ENCODE measurements around the gene SORD. TPM values are rescaled to one million over a fixed set of nuclear protein-coding genes. Genes with fewer than 3 reads are reported as not detected.
A peak's percentile ranks its signal among the peaks of the same experiment; 100 is the strongest.

SORD gene
- polyA plus RNA-seq, 1 donor = 61.1 TPM

DNA sequence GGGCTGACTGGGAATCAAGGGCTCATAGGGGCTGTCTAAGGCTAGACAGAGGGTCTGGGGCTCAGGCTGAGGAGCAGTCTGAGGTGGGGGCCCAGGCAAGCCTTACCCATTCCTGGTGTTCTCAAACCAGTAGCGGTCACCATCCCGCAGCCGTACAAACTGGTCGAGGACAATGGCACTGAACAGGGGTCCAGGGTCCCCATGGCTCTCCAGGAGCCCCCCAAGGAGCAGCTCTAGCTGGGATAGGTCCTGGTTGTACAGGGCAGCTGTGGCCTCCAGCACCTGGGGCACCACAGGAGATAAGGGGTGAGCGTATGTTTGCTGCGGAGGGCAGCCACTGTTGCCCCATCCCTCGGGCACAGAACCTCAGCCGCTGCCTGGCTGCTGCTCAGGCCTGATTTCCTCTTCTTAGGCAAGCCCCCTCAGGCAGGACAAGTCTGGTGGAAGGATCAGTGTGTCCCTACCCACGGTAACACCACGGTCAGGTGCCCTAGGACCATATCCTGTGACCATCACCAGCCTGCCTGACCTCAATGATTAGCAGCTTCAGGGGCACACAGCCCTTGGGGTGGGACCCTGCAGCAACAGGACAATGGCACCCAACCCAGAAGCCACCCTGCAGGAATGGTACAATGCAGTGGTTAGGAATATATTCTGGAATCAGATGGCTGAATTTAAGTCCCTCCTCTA lies 85.1 kb downstream of the SORD start:
- no peak overlapping the region for H3K4me3 ChIP-seq (ENCODE audit: low read length)
- H3K27ac ChIP-seq (ENCODE audit: low read length) = no peak overlapping the region
- H3K4me1 ChIP-seq (ENCODE audit: control insufficient read depth, insufficient read depth, low read length) = peaks cover 9% of the 10 kb centered on the region
- no peaks in the 10 kb centered on the region for H3K36me3 ChIP-seq (ENCODE audit: control insufficient read depth, insufficient read depth, low read length)
- H3K9me3 ChIP-seq (ENCODE audit: control insufficient read depth, low read depth, low read length) = peaks cover 8% of the 10 kb centered on the region
- H3K27me3 ChIP-seq (ENCODE audit: control insufficient read depth, insufficient read depth, low read length) = peaks cover 69% of the 10 kb centered on the region
- WGBS (ENCODE audit: insufficient coverage, low lambda C conversion rate) = no CpG with 5 or more reads among the region's 10 CpGs
- no peak for DNase-seq

DNA sequence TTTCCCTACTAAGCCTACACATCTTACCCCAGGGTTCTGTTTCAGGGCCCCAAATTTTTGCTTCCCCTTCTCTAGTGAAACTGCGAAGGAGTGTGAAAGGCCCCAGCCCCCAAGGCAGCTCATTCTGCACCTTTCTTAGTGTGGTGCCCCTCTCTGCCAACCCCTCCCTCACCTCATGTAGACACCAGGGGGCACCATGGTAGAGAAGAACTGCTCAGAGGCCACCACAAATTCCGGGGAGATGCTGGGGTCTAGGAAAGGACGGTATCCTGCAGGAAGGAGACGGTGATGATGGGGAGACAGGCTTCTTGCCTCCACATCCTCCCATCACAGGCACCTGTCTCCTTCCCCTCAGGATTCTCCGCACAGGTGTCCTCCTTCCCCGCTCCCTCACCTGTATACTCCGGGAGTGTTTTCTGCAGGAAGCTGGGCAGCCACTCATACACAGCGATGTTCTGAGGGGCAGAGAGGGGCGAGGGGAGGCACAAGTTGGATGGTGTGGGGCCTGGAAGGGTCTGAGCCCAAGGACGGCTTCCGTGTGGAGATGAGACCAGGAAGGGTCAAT lies 87.3 kb downstream of the SORD start:
- no peaks in the 10 kb centered on the region for H3K36me3 ChIP-seq (ENCODE audit: control insufficient read depth, insufficient read depth, low read length)
- no peak for DNase-seq
- no CpG with 5 or more reads among the region's 11 CpGs for WGBS (ENCODE audit: insufficient coverage, low lambda C conversion rate)
- peaks cover 87% of the 10 kb centered on the region for H3K27me3 ChIP-seq (ENCODE audit: control insufficient read depth, insufficient read depth, low read length)
- peaks cover 8% of the 10 kb centered on the region for H3K9me3 ChIP-seq (ENCODE audit: control insufficient read depth, low read depth, low read length)
- H3K27ac ChIP-seq (ENCODE audit: low read length) = no peak overlapping the region
- H3K4me3 ChIP-seq (ENCODE audit: low read length) = no peak overlapping the region
- H3K4me1 ChIP-seq (ENCODE audit: control insufficient read depth, insufficient read depth, low read length) = peaks cover 9% of the 10 kb centered on the region

DNA sequence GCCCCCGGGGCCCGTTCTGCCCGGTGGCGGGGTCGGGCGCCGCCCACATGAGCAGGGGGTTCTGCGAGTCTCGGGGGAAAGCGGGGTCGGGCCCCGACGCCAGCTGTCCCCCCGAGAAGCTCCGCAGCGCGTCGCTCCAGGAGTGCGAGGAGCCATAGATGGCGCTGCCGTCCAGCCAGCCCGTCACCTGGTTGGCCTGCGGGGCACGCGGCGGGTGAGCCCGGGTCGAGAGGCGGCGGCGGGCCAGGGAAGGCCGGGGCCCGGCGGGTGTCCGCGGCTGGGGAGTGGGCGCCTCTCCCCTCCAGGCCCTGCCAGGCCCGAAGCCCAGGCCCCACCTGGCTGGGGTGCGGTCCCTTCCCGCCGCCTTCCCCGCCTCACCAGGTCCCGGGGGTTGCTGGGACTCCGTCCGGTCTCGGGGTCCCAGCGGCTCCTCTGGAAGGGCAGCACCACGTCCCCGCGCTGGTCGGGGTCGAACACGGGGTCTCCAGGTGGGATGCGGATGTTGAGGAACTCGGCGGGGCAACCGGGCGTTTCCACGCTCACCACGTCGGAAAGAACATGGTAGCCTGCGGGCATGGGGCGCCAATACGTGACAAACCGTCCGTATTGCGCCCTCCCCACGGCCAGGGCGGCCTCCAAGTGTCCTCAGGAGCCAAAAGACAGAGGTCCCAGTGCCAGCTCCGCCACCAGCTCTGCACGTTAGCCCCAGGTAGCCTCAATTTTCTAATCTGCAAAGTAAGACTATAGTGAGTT lies 88.6 kb downstream of the SORD start:
- DNase-seq = no peak
- WGBS (ENCODE audit: insufficient coverage, low lambda C conversion rate) = no CpG with 5 or more reads among the region's 71 CpGs
- peaks cover 87% of the 10 kb centered on the region for H3K27me3 ChIP-seq (ENCODE audit: control insufficient read depth, insufficient read depth, low read length)
- no peak overlapping the region for H3K4me3 ChIP-seq (ENCODE audit: low read length)
- no peaks in the 10 kb centered on the region for H3K36me3 ChIP-seq (ENCODE audit: control insufficient read depth, insufficient read depth, low read length)
- H3K27ac ChIP-seq (ENCODE audit: low read length) = no peak overlapping the region
- peaks cover 8% of the 10 kb centered on the region for H3K9me3 ChIP-seq (ENCODE audit: control insufficient read depth, low read depth, low read length)
- H3K4me1 ChIP-seq (ENCODE audit: control insufficient read depth, insufficient read depth, low read length) = peaks cover 9% of the 10 kb centered on the region

DNA sequence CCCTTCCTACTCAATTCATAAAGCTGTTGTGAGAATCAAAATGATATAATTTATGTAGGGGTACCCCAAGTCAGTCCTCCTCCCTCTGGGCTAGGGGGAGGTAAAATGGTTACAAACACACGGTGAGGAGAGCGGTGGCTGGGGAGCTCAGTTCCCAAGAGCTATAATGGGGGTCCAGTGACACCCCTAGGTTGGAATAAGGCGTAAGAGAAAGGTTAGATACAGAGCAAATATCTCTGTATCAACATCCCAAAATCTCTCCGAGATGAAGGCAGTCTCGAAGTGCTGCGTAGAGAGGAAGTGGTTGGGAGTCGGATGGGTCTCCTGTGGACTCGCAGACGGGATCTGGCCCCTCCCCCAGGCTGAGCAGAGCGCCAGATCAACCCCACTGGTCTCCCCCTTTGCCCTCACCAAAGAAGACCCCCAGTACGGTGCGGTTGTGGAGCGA lies 89.2 kb downstream of the SORD start:
- H3K27me3 ChIP-seq (ENCODE audit: control insufficient read depth, insufficient read depth, low read length) = peaks cover 88% of the 10 kb centered on the region
- H3K4me3 ChIP-seq (ENCODE audit: low read length) = no peak overlapping the region
- peaks cover 13% of the 10 kb centered on the region for H3K9me3 ChIP-seq (ENCODE audit: control insufficient read depth, low read depth, low read length)
- no peak for DNase-seq
- no CpG with 5 or more reads among the region's 13 CpGs for WGBS (ENCODE audit: insufficient coverage, low lambda C conversion rate)
- peaks cover 9% of the 10 kb centered on the region for H3K4me1 ChIP-seq (ENCODE audit: control insufficient read depth, insufficient read depth, low read length)
- H3K36me3 ChIP-seq (ENCODE audit: control insufficient read depth, insufficient read depth, low read length) = no peaks in the 10 kb centered on the region
- H3K27ac ChIP-seq (ENCODE audit: low read length) = no peak overlapping the region

DNA sequence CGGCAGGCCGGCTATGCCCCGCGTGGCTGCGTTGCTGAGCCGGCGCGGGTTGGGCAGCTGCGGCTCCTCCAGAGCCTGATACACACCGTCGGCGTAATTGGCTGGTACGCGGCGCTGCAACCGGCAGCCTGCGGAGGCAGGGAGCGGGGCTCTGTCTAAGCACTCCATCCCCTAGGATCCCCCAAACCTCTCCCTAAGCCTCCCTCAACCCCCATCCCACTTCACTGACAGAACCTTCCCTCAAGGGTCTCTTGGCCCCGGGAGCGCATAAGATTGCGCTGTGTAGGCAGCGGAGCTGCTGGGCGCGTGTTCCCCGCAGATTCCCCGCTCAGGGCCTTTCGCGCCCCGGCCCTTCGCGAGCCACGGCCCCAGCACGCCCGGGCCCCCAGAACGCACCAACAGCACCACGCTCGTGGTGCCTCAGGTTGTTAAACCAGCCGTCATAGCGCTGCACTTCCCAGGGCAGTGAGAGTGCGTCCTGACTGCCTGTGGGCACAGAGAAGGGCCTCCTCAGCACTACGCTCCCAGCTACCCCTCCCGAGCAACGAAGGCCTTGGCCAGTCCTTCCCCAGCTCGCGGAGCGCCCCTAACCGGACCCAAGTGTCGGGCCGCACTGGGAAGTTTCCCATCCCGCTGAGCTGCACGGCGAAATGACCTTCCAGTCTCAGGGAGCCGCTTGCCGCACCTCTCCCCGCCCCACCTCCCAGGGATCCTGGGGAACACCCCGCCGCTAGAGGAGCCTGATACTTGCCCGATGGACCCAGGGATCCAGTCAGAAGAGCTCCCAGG lies 89.8 kb downstream of the SORD start:
- DNase-seq = peak in 1 of 2 donors; percentile 22
- Histone ChIP-seq H3K4me1 (ENCODE audit: control insufficient read depth, insufficient read depth, low read length) (peaks cover 11% of the 10 kb centered on the region), H3K36me3 (ENCODE audit: control insufficient read depth, insufficient read depth, low read length) (no peaks in the 10 kb centered on the region), H3K27me3 (ENCODE audit: control insufficient read depth, insufficient read depth, low read length) (peaks cover 93% of the 10 kb centered on the region), H3K9me3 (ENCODE audit: control insufficient read depth, low read depth, low read length) (peaks cover 14% of the 10 kb centered on the region), H3K27ac (ENCODE audit: low read length) (no peak overlapping the region), H3K4me3 (ENCODE audit: low read length) (no peak overlapping the region)
- no CpG with 5 or more reads among the region's 58 CpGs for WGBS (ENCODE audit: insufficient coverage, low lambda C conversion rate)

DNA sequence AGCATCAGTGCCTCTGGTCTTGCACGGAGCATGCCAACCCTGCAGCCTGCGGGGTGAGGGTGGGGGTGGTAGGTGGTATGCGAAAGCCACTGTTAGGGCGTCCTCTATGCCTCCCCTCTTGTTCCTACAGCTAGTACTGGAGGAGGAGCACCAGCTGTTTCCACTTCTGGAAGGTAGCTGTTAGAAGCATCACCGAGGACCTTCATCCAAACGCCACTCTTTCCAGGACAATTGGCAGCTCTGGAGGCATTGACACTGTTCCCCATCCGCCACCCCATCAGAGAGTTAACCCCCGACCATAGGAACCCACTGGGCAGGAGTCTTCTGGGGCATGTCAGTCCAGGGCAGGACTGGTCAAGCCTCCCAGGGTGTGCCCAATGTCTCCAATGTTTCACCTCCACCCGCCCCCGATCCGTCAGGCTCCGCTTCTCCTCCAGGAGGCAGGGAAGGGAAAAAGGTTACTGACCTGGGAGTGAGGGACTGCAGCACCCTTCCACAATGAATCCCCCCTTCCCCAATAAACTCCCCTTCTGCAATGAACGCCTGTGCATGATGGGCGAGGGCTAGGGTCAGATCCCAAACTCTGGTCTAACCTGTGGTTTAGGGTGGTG lies 90.5 kb downstream of the SORD start:
- peaks cover 89% of the 10 kb centered on the region for H3K27me3 ChIP-seq (ENCODE audit: control insufficient read depth, insufficient read depth, low read length)
- no peak for DNase-seq
- no peak overlapping the region for H3K27ac ChIP-seq (ENCODE audit: low read length)
- H3K36me3 ChIP-seq (ENCODE audit: control insufficient read depth, insufficient read depth, low read length) = no peaks in the 10 kb centered on the region
- WGBS (ENCODE audit: insufficient coverage, low lambda C conversion rate) = no CpG with 5 or more reads among the region's 14 CpGs
- peaks cover 13% of the 10 kb centered on the region for H3K4me1 ChIP-seq (ENCODE audit: control insufficient read depth, insufficient read depth, low read length)
- H3K4me3 ChIP-seq (ENCODE audit: low read length) = no peak overlapping the region
- H3K9me3 ChIP-seq (ENCODE audit: control insufficient read depth, low read depth, low read length) = peaks cover 15% of the 10 kb centered on the region

DNA sequence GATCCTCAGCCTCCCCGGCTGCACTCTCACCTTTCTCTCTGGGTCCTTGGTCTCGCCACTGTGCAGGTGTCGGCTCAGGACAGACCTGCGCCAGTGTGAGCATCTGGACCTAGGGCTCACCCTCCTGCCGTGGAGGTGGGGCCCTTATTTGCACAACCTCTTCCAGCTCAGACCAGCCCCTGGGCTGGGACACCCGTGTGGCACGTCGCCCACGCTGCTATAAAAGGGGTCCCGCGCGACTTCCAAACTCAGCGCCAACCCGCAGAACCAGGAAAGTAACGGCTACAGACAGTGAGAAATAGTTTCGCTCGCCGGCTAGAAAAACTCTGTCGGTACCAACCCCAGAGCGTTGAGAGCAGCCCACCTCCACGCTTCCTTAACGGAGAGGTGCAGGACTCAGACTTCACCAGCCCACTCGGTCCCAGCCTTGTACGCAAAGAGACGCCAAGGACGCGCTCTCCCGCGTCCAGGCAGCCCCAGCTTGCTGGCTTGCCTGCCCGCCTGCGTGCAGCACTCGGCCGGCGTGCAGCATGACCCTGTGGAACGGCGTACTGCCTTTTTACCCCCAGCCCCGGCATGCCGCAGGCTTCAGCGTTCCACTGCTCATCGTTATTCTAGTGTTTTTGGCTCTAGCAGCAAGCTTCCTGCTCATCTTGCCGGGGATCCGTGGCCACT lies 91.2 kb downstream of the SORD start, which contains the start of the genes DUOX2 and DUOXA2:
TSS of gene DUOX2 (minus strand) at position 97 of the 675 bp plus-strand sequence. CDS start 761 bp downstream, outside the sequence.
TSS of gene DUOXA2 (plus strand) at position 251 of the 675 bp plus-strand sequence. CDS start at position 531, 280 bp downstream.
- no CpG with 5 or more reads among the region's 42 CpGs for WGBS (ENCODE audit: insufficient coverage, low lambda C conversion rate)

DNA sequence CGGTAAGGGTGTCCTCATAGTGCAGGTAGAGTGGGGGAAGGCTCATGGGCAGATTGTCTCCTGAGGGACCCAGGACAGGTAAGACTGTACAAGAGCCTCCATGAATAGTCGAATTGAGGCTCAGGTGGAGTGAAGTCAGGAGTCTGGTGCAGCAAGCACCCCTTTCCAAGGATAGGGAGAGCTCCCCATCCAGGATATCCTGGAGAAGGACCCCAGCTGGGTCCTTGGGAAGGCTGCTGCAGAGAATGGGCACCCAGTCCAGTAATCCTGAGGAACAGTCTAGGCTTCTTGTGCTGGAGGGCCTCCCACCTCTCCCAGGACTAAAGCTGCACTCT lies 91.7 kb downstream of the SORD start:
- Histone ChIP-seq H3K27me3 (ENCODE audit: control insufficient read depth, insufficient read depth, low read length) (peaks cover 77% of the 10 kb centered on the region), H3K4me1 (ENCODE audit: control insufficient read depth, insufficient read depth, low read length) (peaks cover 13% of the 10 kb centered on the region), H3K36me3 (ENCODE audit: control insufficient read depth, insufficient read depth, low read length) (no peaks in the 10 kb centered on the region), H3K4me3 (ENCODE audit: low read length) (no peak overlapping the region), H3K9me3 (ENCODE audit: control insufficient read depth, low read depth, low read length) (peaks cover 15% of the 10 kb centered on the region), H3K27ac (ENCODE audit: low read length) (no peak overlapping the region)
- no peak for DNase-seq
- no CpG with 5 or more reads among the region's 2 CpGs for WGBS (ENCODE audit: insufficient coverage, low lambda C conversion rate)

More for the DNA sequence above, 91.2 kb downstream of the SORD start, which contains the start of the genes DUOX2 and DUOXA2:
- H3K4me1 ChIP-seq (ENCODE audit: control insufficient read depth, insufficient read depth, low read length) = peaks cover 13% of the 10 kb centered on the region
- no peaks in the 10 kb centered on the region for H3K36me3 ChIP-seq (ENCODE audit: control insufficient read depth, insufficient read depth, low read length)
- H3K27ac ChIP-seq (ENCODE audit: low read length) = no peak within 1 kb of the TSS
- H3K9me3 ChIP-seq (ENCODE audit: control insufficient read depth, low read depth, low read length) = peaks cover 15% of the 10 kb centered on the region
- DNase-seq = no peak
- peaks cover 82% of the 10 kb centered on the region for H3K27me3 ChIP-seq (ENCODE audit: control insufficient read depth, insufficient read depth, low read length)
- H3K4me3 ChIP-seq (ENCODE audit: low read length) = no peak within 1 kb of the TSS

DNA sequence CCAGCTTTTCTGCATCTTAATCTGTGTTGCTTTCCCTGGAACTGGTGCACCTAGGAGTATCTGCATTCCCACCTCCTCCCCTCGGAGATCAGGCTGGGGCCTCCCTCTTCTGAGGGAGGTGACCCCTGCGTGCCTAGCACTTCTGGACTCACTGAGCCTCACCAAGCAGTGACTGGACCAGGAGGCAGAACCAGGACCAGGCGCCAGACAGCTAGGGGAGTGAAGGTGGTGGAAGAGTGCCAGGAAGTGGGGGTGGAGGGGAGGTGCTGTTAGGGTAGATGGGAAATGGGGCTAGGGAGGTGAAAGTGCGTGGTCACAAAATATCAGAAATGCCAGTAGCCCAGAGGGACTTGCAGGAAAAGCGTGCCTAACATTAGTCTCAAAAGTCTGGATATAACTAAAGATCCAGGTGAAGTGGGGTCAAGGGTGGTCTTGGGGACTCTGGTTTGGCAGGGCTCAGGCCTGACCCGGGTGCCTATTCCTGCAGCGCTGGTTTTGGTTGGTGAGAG lies 92.4 kb downstream of the SORD start:
- Histone ChIP-seq H3K4me3 (ENCODE audit: low read length) (no peak overlapping the region), H3K36me3 (ENCODE audit: control insufficient read depth, insufficient read depth, low read length) (no peaks in the 10 kb centered on the region), H3K27ac (ENCODE audit: low read length) (no peak overlapping the region), H3K9me3 (ENCODE audit: control insufficient read depth, low read depth, low read length) (peaks cover 15% of the 10 kb centered on the region), H3K4me1 (ENCODE audit: control insufficient read depth, insufficient read depth, low read length) (peaks cover 13% of the 10 kb centered on the region), H3K27me3 (ENCODE audit: control insufficient read depth, insufficient read depth, low read length) (peaks cover 73% of the 10 kb centered on the region)
- DNase-seq = no peak
- WGBS (ENCODE audit: insufficient coverage, low lambda C conversion rate) = no CpG with 5 or more reads among the region's 7 CpGs

Measured in large intestine (tissue), 3 donors.